ENCODE data around the gene PSMD11. TPM values are rescaled to one million over a fixed set of nuclear protein-coding genes. Genes with fewer than 3 reads are reported as not detected.
"Not testable (repeated sequence)": the region's sequence is repeated elsewhere in the genome, so short reads cannot be mapped to it uniquely, and the experiment has no call there.

PSMD11 gene
- polyA plus RNA-seq, 1 donor (not counting 4 experiments of a cell fraction or from before 2014, with no cell fraction given) = 103 TPM

- TF ChIP-seq CTCF (optimal IDR thresholded peaks at IDR 0.05 in 1 of 3, IDR thresholded peaks at IDR 0.05 in 1 of 3, conservative IDR thresholded peaks at IDR 0.05 in 1 of 3; ENCODE audit: extremely low read depth in 1 of 3, insufficient read depth in 2 of 3, low read length in 3 of 3) (no peak), EZH2 (IDR thresholded peaks at IDR 0.05; ENCODE audit: low read length) (no peak)
- Histone ChIP-seq H3K27ac (ENCODE audit: control insufficient read depth, insufficient read depth, low read length) (no peak overlapping the region), H3K36me3 (ENCODE audit: control insufficient read depth in 2 of 2, extremely low read depth in 1 of 2, insufficient read depth in 2 of 2, low read length in 2 of 2) (no peaks in the 10 kb centered on the region), H3K4me1 (ENCODE audit: control insufficient read depth, extremely low read depth, insufficient read depth, low read length) (no peaks in the 10 kb centered on the region), H3K4me3 (ENCODE audit: control insufficient read depth in 2 of 3, extremely low read depth in 1 of 3, insufficient read depth in 2 of 3, low read depth in 1 of 3, low read length in 3 of 3) (no peak overlapping the region), H3K27me3 (ENCODE audit: control insufficient read depth, extremely low read depth, insufficient read depth, low read length) (no peaks in the 10 kb centered on the region), H3K4me2 (ENCODE audit: control insufficient read depth, extremely low read depth, insufficient read depth, low read depth, low read length) (no peak overlapping the region), H3K79me2 (ENCODE audit: control insufficient read depth, insufficient read depth, low read length) (no peaks in the 10 kb centered on the region), H3K9me3 (ENCODE audit: control insufficient read depth, low read depth, low read length) (no peaks in the 10 kb centered on the region), H4K20me1 (ENCODE audit: control insufficient read depth, extremely low read depth, insufficient read depth, low read length) (no peaks in the 10 kb centered on the region), H2AFZ (ENCODE audit: control insufficient read depth, low read length) (no peak overlapping the region), H3K9me1 (ENCODE audit: control insufficient read depth, extremely low read depth, insufficient read depth, low read length) (no peaks in the 10 kb centered on the region), H3K9ac (ENCODE audit: control insufficient read depth, extremely low read depth, insufficient read depth, low read length) (no peak overlapping the region)
- FAIRE-seq = no peak
- DNase-seq (ENCODE audit: low read depth, low spot score) = no peak
- dilution Hi-C loops (cut with MboI; ENCODE audit: extremely low pct_ligation_motif_present, low sequenced_read_pairs) = no loop called here
Measured at GRCh38 chr17:32398946-32399345, 45.4 kb upstream of the PSMD11 start.

- H2AFZ ChIP-seq (ENCODE audit: control insufficient read depth, low read length); H3K4me2 ChIP-seq (ENCODE audit: control insufficient read depth, extremely low read depth, insufficient read depth, low read depth, low read length); H3K27ac ChIP-seq (ENCODE audit: control insufficient read depth, insufficient read depth, low read length); H3K79me2 ChIP-seq (ENCODE audit: control insufficient read depth, insufficient read depth, low read length); FAIRE-seq; H3K4me1 ChIP-seq (ENCODE audit: control insufficient read depth, extremely low read depth, insufficient read depth, low read length); DNase-seq (ENCODE audit: low read depth, low spot score); H3K9me1 ChIP-seq (ENCODE audit: control insufficient read depth, extremely low read depth, insufficient read depth, low read length); H3K27me3 ChIP-seq (ENCODE audit: control insufficient read depth, extremely low read depth, insufficient read depth, low read length); H4K20me1 ChIP-seq (ENCODE audit: control insufficient read depth, extremely low read depth, insufficient read depth, low read length); dilution Hi-C loops (cut with MboI; ENCODE audit: extremely low pct_ligation_motif_present, low sequenced_read_pairs); H3K4me3 ChIP-seq (ENCODE audit: control insufficient read depth in 2 of 3, extremely low read depth in 1 of 3, insufficient read depth in 2 of 3, low read depth in 1 of 3, low read length in 3 of 3); H3K9me3 ChIP-seq (ENCODE audit: control insufficient read depth, low read depth, low read length); H3K36me3 ChIP-seq (ENCODE audit: control insufficient read depth in 2 of 2, extremely low read depth in 1 of 2, insufficient read depth in 2 of 2, low read length in 2 of 2); H3K9ac ChIP-seq (ENCODE audit: control insufficient read depth, extremely low read depth, insufficient read depth, low read length): not testable (repeated sequence)
Measured at GRCh38 chr17:32410085-32410484, 34.2 kb upstream of the PSMD11 start.

GRCh38 chr17:32426894-32427293 lies 17.4 kb upstream of the PSMD11 start:
- Histone ChIP-seq H3K79me2 (ENCODE audit: control insufficient read depth, insufficient read depth, low read length) (no peaks in the 10 kb centered on the region), H3K27ac (ENCODE audit: control insufficient read depth, insufficient read depth, low read length) (no peak overlapping the region), H3K9me1 (ENCODE audit: control insufficient read depth, extremely low read depth, insufficient read depth, low read length) (no peaks in the 10 kb centered on the region), H3K36me3 (ENCODE audit: control insufficient read depth in 2 of 2, extremely low read depth in 1 of 2, insufficient read depth in 2 of 2, low read length in 2 of 2) (no peaks in the 10 kb centered on the region), H3K4me2 (ENCODE audit: control insufficient read depth, extremely low read depth, insufficient read depth, low read depth, low read length) (no peak overlapping the region), H3K27me3 (ENCODE audit: control insufficient read depth, extremely low read depth, insufficient read depth, low read length) (no peaks in the 10 kb centered on the region), H3K9me3 (ENCODE audit: control insufficient read depth, low read depth, low read length) (no peaks in the 10 kb centered on the region), H4K20me1 (ENCODE audit: control insufficient read depth, extremely low read depth, insufficient read depth, low read length) (no peaks in the 10 kb centered on the region), H3K4me3 (ENCODE audit: control insufficient read depth in 2 of 3, extremely low read depth in 1 of 3, insufficient read depth in 2 of 3, low read depth in 1 of 3, low read length in 3 of 3) (no peak overlapping the region), H2AFZ (ENCODE audit: control insufficient read depth, low read length) (no peak overlapping the region), H3K4me1 (ENCODE audit: control insufficient read depth, extremely low read depth, insufficient read depth, low read length) (no peaks in the 10 kb centered on the region), H3K9ac (ENCODE audit: control insufficient read depth, extremely low read depth, insufficient read depth, low read length) (no peak overlapping the region)
- no peak for FAIRE-seq
- no peak for TF ChIP-seq CTCF (optimal IDR thresholded peaks at IDR 0.05 in 1 of 3, IDR thresholded peaks at IDR 0.05 in 1 of 3, conservative IDR thresholded peaks at IDR 0.05 in 1 of 3; ENCODE audit: extremely low read depth in 1 of 3, insufficient read depth in 2 of 3, low read length in 3 of 3)
- TF ChIP-seq EZH2 (IDR thresholded peaks at IDR 0.05; ENCODE audit: low read length) = no peak
- dilution Hi-C loops (cut with MboI; ENCODE audit: extremely low pct_ligation_motif_present, low sequenced_read_pairs) = no loop called here
- no peak for DNase-seq (ENCODE audit: low read depth, low spot score)
